ENCODE results near the gene NHS. TPM values are rescaled to one million over a fixed set of nuclear protein-coding genes. Genes with fewer than 3 reads are reported as not detected.
A peak's percentile ranks its signal among the peaks of the same experiment; 100 is the strongest.

The NHS gene
- total RNA-seq, 1 donor from 2014 or later, result 117 TPM

- no peak for DNase-seq (ENCODE audit: low spot score, unreplicated experiment)
- H3K4me3 Mint-ChIP-seq (ENCODE audit: low read depth), result no peak overlapping the region
- peaks cover 9% of the 10 kb centered on the region for H3K27me3 Mint-ChIP-seq
- H3K4me1 Mint-ChIP-seq (ENCODE audit: low read depth), result no peaks in the 10 kb centered on the region
- no peaks in the 10 kb centered on the region for H3K36me3 Mint-ChIP-seq (ENCODE audit: insufficient read depth)
- TF ChIP-seq CTCF (IDR thresholded peaks at IDR 0.05; ENCODE audit: unreplicated experiment), result peak; percentile 54
- H3K27ac Mint-ChIP-seq, result no peak overlapping the region
- no peaks in the 10 kb centered on the region for H3K9me3 Mint-ChIP-seq (ENCODE audit: low read depth)
Observed at GRCh38 chrX:17361620-17362019, 13.4 kb upstream of the NHS start.

GRCh38 chrX:17368002-17368401 lies 7.0 kb upstream of the NHS start:
- Mint-ChIP-seq H3K9me3 (ENCODE audit: low read depth) (no peaks in the 10 kb centered on the region), H3K4me3 (ENCODE audit: low read depth) (no peak overlapping the region), H3K4me1 (ENCODE audit: low read depth) (peaks cover 10% of the 10 kb centered on the region), H3K27ac (no peak overlapping the region), H3K36me3 (ENCODE audit: insufficient read depth) (no peaks in the 10 kb centered on the region), H3K27me3 (peaks cover 8% of the 10 kb centered on the region)
- no peak for TF ChIP-seq CTCF (IDR thresholded peaks at IDR 0.05; ENCODE audit: unreplicated experiment)
- no peak for DNase-seq (ENCODE audit: low spot score, unreplicated experiment)

- TF ChIP-seq CTCF (IDR thresholded peaks at IDR 0.05; ENCODE audit: unreplicated experiment), result no peak
Observed at GRCh38 chrX:17369309-17369708, 5.7 kb upstream of the NHS start.

GRCh38 chrX:17370191-17370590 lies 4.8 kb upstream of the NHS start:
- H3K4me3 Mint-ChIP-seq (ENCODE audit: low read depth), result no peak overlapping the region
- peaks cover 15% of the 10 kb centered on the region for H3K4me1 Mint-ChIP-seq (ENCODE audit: low read depth)
- TF ChIP-seq CTCF (IDR thresholded peaks at IDR 0.05; ENCODE audit: unreplicated experiment), result no peak
- H3K9me3 Mint-ChIP-seq (ENCODE audit: low read depth), result no peaks in the 10 kb centered on the region
- H3K36me3 Mint-ChIP-seq (ENCODE audit: insufficient read depth), result no peaks in the 10 kb centered on the region
- DNase-seq (ENCODE audit: low spot score, unreplicated experiment), result no peak
- peaks cover 15% of the 10 kb centered on the region for H3K27me3 Mint-ChIP-seq
- H3K27ac Mint-ChIP-seq, result no peak overlapping the region

More at GRCh38 chrX:17369309-17369708, 5.7 kb upstream of the NHS start:
- no peak overlapping the region for H3K27ac Mint-ChIP-seq
- H3K4me1 Mint-ChIP-seq (ENCODE audit: low read depth), result peaks cover 10% of the 10 kb centered on the region
- no peaks in the 10 kb centered on the region for H3K9me3 Mint-ChIP-seq (ENCODE audit: low read depth)
- H3K4me3 Mint-ChIP-seq (ENCODE audit: low read depth), result no peak overlapping the region
- DNase-seq (ENCODE audit: low spot score, unreplicated experiment), result no peak
- H3K27me3 Mint-ChIP-seq, result peaks cover 15% of the 10 kb centered on the region
- no peaks in the 10 kb centered on the region for H3K36me3 Mint-ChIP-seq (ENCODE audit: insufficient read depth)

GRCh38 chrX:17372052-17372451 lies 2.9 kb upstream of the NHS start:
- Mint-ChIP-seq H3K27ac (no peak overlapping the region), H3K4me3 (ENCODE audit: low read depth) (no peak overlapping the region)
- DNase-seq (ENCODE audit: low spot score, unreplicated experiment), result no peak

More at GRCh38 chrX:17372052-17372451, 2.9 kb upstream of the NHS start:
- Mint-ChIP-seq H3K27me3 (peaks cover 15% of the 10 kb centered on the region), H3K9me3 (ENCODE audit: low read depth) (no peaks in the 10 kb centered on the region), H3K4me1 (ENCODE audit: low read depth) (peaks cover 15% of the 10 kb centered on the region), H3K36me3 (ENCODE audit: insufficient read depth) (no peaks in the 10 kb centered on the region)
- no peak for TF ChIP-seq CTCF (IDR thresholded peaks at IDR 0.05; ENCODE audit: unreplicated experiment)
